PC-9 (cell line): Measurements from ENCODE around the gene RC3H1.

Experiments used
- EZH2 ChIP-seq: fragments of 200-600 bp; sonication (generic); IDR thresholded peaks from 2 replicates; pipeline ENCODE4 v1.8.0; 2017; ENCODE audit warnings: antibody characterized with exemption, low read depth
- TF ChIP-seq, protein P1 (sequence below): fragments of 200-600 bp; sonication (generic); conservative IDR thresholded peaks from 2 replicates; pipeline ENCODE4 v1.6.1; 2017; ENCODE audit warnings: mixed run types, antibody characterized with exemption, mild to moderate bottlenecking, moderate library complexity

GRCh38 chr1:174070614-174071013 is 48.5 kb upstream of the RC3H1 start:
- TF ChIP-seq, protein P1, sequence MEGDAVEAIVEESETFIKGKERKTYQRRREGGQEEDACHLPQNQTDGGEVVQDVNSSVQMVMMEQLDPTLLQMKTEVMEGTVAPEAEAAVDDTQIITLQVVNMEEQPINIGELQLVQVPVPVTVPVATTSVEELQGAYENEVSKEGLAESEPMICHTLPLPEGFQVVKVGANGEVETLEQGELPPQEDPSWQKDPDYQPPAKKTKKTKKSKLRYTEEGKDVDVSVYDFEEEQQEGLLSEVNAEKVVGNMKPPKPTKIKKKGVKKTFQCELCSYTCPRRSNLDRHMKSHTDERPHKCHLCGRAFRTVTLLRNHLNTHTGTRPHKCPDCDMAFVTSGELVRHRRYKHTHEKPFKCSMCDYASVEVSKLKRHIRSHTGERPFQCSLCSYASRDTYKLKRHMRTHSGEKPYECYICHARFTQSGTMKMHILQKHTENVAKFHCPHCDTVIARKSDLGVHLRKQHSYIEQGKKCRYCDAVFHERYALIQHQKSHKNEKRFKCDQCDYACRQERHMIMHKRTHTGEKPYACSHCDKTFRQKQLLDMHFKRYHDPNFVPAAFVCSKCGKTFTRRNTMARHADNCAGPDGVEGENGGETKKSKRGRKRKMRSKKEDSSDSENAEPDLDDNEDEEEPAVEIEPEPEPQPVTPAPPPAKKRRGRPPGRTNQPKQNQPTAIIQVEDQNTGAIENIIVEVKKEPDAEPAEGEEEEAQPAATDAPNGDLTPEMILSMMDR: no peak
- no peak for TF ChIP-seq EZH2
